Measurements from ENCODE around the gene PI4KA. TPM values are rescaled to one million over a fixed set of nuclear protein-coding genes. Genes with fewer than 3 reads are reported as not detected.

Gene PI4KA
- total RNA-seq, 1 donor from 2014 or later = 140 TPM

DNA sequence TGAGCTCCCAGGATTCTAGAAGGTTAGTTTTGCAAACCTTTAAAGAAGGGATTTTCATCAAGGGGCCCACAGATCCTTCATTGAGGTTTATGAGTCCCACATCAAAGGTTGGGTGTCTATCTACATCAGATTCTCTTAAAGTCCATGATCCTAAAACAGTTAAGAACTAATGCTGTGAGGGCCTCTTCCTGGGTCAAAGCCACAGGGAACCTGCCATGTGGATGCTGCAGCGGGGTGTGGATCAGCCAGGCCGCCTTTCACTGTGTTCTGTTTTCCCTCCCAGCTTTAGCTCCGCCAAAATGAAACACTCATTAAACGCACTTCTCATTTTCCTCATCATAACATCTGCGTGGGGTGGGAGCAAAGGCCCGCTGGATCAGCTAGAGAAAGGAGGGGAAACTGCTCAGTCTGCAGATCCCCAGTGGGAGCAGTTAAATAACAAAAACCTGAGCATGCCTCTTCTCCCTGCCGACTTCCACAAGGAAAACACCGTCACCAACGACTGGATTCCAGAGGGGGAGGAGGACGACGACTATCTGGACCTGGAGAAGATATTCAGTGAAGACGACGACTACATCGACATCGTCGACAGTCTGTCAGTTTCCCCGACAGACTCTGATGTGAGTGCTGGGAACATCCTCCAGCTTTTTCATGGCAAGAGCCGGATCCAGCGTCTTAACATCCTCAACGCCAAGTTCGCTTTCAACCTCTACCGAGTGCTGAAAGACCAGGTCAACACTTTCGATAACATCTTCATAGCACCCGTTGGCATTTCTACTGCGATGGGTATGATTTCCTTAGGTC, 79.4 kb downstream of the PI4KA start:
- Mint-ChIP-seq H3K4me3 (ENCODE audit: low read depth) (no peak overlapping the region), H3K9me3 (ENCODE audit: low read depth) (no peaks in the 10 kb centered on the region), H3K36me3 (ENCODE audit: insufficient read depth) (peaks cover 9% of the 10 kb centered on the region), H3K27me3 (no peaks in the 10 kb centered on the region), H3K4me1 (ENCODE audit: low read depth) (peaks cover 13% of the 10 kb centered on the region), H3K27ac (peak overlapping the region; percentile 24)
- TF ChIP-seq, protein P1, sequence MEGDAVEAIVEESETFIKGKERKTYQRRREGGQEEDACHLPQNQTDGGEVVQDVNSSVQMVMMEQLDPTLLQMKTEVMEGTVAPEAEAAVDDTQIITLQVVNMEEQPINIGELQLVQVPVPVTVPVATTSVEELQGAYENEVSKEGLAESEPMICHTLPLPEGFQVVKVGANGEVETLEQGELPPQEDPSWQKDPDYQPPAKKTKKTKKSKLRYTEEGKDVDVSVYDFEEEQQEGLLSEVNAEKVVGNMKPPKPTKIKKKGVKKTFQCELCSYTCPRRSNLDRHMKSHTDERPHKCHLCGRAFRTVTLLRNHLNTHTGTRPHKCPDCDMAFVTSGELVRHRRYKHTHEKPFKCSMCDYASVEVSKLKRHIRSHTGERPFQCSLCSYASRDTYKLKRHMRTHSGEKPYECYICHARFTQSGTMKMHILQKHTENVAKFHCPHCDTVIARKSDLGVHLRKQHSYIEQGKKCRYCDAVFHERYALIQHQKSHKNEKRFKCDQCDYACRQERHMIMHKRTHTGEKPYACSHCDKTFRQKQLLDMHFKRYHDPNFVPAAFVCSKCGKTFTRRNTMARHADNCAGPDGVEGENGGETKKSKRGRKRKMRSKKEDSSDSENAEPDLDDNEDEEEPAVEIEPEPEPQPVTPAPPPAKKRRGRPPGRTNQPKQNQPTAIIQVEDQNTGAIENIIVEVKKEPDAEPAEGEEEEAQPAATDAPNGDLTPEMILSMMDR (IDR thresholded peaks at IDR 0.05; ENCODE audit: unreplicated experiment) = no peak
- DNase-seq (ENCODE audit: low spot score, unreplicated experiment) = no peak

GRCh38 chr22:20777420-20778177, 81.0 kb downstream of the PI4KA start:
- H3K27ac Mint-ChIP-seq = peak overlapping the region; percentile 89
- peaks cover 9% of the 10 kb centered on the region for H3K36me3 Mint-ChIP-seq (ENCODE audit: insufficient read depth)
- peaks cover 15% of the 10 kb centered on the region for H3K4me1 Mint-ChIP-seq (ENCODE audit: low read depth)
- TF ChIP-seq, protein P1 (IDR thresholded peaks at IDR 0.05; ENCODE audit: unreplicated experiment) = no peak
- no peak for DNase-seq (ENCODE audit: low spot score, unreplicated experiment)
- no peaks in the 10 kb centered on the region for H3K9me3 Mint-ChIP-seq (ENCODE audit: low read depth)
- H3K27me3 Mint-ChIP-seq = no peaks in the 10 kb centered on the region
- no peak overlapping the region for H3K4me3 Mint-ChIP-seq (ENCODE audit: low read depth)

GRCh38 chr22:20776624-20777405, 81.8 kb downstream of the PI4KA start:
- Mint-ChIP-seq H3K4me1 (ENCODE audit: low read depth) (peaks cover 15% of the 10 kb centered on the region), H3K27me3 (no peaks in the 10 kb centered on the region), H3K36me3 (ENCODE audit: insufficient read depth) (peaks cover 9% of the 10 kb centered on the region), H3K27ac (peak overlapping the region; percentile 89), H3K4me3 (ENCODE audit: low read depth) (no peak overlapping the region), H3K9me3 (ENCODE audit: low read depth) (no peaks in the 10 kb centered on the region)
- TF ChIP-seq, protein P1 (IDR thresholded peaks at IDR 0.05; ENCODE audit: unreplicated experiment) = no peak
- no peak for DNase-seq (ENCODE audit: low spot score, unreplicated experiment)

GRCh38 chr22:20775342-20775895, 83.2 kb downstream of the PI4KA start:
- H3K4me1 Mint-ChIP-seq (ENCODE audit: low read depth) = peaks cover 15% of the 10 kb centered on the region
- H3K9me3 Mint-ChIP-seq (ENCODE audit: low read depth) = no peaks in the 10 kb centered on the region
- peaks cover 11% of the 10 kb centered on the region for H3K36me3 Mint-ChIP-seq (ENCODE audit: insufficient read depth)
- TF ChIP-seq, protein P1 (IDR thresholded peaks at IDR 0.05; ENCODE audit: unreplicated experiment) = no peak
- no peak for DNase-seq (ENCODE audit: low spot score, unreplicated experiment)
- no peak overlapping the region for H3K27ac Mint-ChIP-seq
- no peak overlapping the region for H3K4me3 Mint-ChIP-seq (ENCODE audit: low read depth)
- H3K27me3 Mint-ChIP-seq = no peaks in the 10 kb centered on the region

- Mint-ChIP-seq H3K27ac (no peak overlapping the region), H3K27me3 (no peaks in the 10 kb centered on the region), H3K36me3 (ENCODE audit: insufficient read depth) (peaks cover 11% of the 10 kb centered on the region), H3K4me3 (ENCODE audit: low read depth) (no peak overlapping the region), H3K4me1 (ENCODE audit: low read depth) (peaks cover 15% of the 10 kb centered on the region), H3K9me3 (ENCODE audit: low read depth) (no peaks in the 10 kb centered on the region)
- TF ChIP-seq, protein P1 (IDR thresholded peaks at IDR 0.05; ENCODE audit: unreplicated experiment) = no peak
- DNase-seq (ENCODE audit: low spot score, unreplicated experiment) = no peak
These were observed 83.7 kb downstream of the PI4KA start for GRCh38 chr22:20774882-20775281.

All from progenitor cell of endocrine pancreas (in vitro differentiated cells).